ENCODE data around the gene SEBOX.

GRCh38 chr17:28367641-28368305, 2.8 kb upstream of the SEBOX start:
- TF ChIP-seq POLR2A (IDR thresholded peaks at IDR 0.05), result no peak
- TF ChIP-seq CTCF (IDR thresholded peaks at IDR 0.05), result no peak

Data from testis (tissue), 2 donors.